ENCODE results near the gene ZNF581.

The ZNF581 gene

DNA sequence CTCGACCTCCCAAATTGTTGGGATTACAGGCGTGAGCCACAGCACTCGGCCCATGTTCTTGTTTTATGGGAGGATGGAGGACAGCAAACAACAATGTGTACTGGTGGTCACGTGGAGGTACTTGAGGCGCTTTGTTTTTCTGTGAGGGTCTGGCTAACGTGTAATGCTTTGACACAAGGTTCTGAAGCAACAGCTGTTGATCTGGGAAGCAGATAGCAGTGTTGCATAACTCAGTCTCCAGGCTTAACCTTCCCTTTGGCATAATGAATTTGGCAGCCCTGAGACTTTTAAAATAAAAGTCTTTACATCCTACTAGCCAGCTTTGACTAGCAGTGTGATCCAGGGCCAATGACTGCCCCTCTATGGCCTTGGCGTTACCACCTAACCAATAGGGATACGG is 9.6 kb upstream of the ZNF581 start:
- DNase-seq = no peak

DNA sequence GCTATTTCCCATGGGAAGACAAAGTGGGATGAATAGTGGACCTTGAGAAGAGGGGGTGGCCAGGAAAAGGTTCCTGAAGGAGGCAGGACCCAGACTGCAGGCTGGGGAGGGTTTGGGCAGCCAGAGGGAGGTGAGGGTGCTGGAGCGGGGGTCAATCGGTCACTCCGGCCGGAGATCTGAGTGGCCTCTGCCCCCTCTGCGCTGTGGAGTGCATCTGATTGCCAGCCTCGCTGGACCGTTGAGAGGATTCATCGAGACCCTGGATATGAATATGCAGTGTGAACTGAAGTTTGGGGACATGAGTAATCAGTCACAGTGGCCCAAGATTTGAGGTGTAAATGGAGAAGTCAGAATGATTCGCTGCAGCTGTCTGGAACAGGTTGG is 8.1 kb upstream of the ZNF581 start:
- DNase-seq = no peak

DNA sequence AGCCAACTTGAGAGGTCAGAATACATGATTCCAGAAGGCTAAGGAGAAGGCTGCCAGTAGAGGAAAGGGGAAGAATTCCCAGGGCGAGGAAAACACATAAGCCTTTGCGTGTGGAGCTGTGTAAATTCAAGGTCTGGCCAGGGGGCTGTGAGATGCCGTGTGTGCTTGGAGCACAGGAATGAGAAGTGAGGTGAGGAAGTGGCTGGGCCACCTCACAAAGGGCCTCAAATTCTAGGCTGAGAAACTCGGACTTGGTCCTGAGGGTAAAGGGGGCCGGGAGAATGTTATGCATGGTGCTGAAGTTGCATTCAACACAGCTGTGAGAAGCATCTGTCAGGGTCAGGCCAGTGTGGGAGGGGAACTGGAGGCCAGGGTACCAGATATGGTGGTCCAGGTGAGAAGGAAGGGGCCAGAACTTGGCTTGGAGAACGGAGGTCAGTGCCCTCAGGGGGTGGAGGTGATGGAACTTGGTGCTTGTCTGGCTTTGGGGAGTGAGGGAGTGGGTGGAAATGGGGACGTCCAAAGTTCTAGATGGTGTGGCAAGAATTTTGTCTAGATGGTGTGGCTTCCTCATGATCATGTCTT is 7.5 kb upstream of the ZNF581 start:
- no peak for DNase-seq

DNA sequence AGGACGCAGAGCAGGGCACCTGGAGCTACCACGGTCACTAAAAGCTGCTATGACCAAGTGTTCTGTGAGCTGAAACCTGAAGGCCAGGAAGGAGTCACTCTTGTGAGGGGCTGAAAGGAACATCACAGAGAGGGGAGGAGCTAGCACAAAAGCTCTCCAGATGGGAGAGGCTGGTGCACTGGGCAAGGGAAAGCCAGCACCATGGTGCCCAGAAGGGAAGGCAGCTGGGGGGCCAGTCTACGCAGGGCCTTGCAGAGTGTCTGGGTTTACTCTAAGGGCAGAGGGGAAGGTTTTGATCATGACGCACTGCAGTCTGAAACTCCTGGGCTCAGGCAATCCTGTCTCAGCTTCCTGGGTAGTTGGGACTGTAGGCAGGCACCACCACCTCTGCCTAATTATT is 6.7 kb upstream of the ZNF581 start:
- no peak for DNase-seq

DNA sequence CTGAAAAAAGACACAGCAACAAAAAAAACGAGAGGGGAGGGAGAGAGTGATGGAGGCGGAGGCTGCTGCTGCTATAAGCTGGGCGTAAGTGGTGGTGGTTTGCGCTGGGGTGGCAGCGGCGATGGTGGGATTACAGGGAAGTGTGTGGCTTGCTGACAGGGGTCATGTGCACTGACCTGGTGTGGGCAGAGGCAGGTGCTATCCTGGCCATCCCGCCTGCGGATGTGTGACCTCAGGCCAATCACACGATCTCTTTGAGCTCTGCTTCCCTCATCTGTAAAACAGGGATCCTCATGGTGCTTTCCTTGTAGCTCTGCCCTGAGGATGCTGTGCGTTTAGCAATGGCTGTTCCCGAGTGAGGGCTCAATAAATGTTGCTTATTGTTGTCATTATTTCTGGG is 5.9 kb upstream of the ZNF581 start:
- DNase-seq = no peak

DNA sequence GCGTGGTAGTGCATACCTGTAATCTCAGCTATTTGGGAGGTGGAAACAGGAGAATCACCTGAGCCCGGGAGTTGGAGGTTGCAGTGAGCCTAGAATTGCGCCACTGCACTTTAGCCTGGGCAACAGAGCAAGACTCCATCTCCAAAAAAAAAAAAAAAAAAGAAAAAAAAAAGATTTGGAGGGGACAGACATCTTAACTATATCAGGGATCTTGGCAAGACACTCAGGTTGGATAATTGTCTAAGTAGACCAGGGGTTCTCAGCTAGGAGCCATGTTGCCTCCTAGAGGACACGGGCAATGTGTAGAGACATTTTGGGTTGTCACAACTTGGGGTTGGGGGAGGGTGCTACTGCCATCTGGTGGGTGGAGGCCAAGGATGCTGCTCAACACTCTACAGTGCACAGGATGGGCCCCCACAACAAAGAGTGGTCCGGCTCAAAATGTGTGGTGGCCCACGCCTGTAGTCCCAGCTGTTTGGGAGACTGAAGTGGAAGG is 4.5 kb upstream of the ZNF581 start:
- peak; percentile 23 to 38 for DNase-seq

DNA sequence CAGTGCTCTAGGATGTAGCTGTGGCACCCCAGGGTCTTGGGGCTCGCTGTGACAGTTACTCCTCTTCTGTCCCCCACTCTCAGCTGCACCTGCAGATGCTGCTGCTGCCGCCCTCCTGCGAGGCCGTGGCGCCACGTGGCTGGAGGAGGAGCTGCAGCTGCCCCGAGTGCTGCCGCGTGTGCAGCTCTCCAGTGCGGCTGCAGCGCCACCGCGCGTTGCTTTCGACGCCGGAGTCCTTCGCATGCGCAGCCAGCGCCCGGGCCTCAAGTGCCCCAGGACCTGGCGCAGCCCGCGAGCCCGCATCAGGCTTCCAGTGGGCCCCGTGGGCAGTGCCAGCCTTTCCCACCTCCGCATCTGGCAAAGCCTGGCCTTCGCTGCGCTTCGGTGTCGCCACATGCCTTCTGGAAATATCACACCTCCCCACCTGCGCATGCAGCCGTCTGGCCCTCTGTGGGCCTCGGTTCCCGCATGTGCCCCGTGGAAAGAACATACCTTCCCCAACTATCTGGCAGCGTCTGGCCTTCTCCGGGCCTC is 3.3 kb upstream of the ZNF581 start:
- DNase-seq = no peak

DNA sequence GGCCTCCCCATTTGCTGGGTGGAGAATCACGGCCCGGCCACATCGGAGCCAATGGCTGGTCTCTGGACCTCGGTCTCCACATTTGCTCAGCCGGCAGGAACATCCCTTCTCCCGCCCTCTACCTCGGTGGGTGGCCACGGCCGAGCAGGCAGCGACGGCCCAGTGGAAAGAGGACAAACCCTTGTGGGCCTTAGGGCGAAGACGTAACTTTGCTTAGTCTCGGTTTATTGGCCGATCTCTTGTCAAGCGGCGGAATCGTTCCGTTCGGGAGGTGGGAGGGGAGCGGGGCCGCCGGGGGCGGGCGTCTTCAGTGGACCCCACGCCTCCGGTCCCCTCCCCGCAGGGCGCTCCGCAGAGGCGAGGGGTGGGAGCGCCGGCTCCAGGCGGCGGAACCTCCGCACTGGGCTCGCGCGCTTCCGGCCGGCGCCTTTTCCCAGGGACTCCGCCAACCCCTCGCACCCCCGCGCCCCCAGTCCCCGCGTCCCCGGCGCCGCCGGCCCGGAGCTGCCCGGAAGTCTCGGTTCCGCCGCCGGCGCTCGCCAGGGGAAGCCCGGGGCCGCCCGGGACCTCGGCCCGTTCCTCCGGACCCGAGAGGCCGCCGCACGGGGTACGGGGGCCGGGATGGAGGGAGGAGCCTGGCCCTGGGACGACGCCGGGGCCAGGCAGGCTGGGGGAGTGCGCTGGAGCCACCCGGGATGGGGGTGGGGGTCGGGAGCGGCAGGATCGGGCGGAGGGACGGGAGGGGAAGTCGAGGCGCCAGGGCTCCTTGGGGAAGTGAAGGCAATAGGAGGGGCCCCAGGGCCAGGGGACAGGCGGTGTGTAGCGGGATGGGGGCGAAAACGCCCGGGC is 2.6 kb upstream of the ZNF581 start, which contains the start of gene ZNF580:
Gene ZNF580 (plus strand): TSS at position 426 of the 849 bp plus-strand sequence. CDS start 1,507 bp downstream, outside the sequence.
- DNase-seq = peak; percentile 31

DNA sequence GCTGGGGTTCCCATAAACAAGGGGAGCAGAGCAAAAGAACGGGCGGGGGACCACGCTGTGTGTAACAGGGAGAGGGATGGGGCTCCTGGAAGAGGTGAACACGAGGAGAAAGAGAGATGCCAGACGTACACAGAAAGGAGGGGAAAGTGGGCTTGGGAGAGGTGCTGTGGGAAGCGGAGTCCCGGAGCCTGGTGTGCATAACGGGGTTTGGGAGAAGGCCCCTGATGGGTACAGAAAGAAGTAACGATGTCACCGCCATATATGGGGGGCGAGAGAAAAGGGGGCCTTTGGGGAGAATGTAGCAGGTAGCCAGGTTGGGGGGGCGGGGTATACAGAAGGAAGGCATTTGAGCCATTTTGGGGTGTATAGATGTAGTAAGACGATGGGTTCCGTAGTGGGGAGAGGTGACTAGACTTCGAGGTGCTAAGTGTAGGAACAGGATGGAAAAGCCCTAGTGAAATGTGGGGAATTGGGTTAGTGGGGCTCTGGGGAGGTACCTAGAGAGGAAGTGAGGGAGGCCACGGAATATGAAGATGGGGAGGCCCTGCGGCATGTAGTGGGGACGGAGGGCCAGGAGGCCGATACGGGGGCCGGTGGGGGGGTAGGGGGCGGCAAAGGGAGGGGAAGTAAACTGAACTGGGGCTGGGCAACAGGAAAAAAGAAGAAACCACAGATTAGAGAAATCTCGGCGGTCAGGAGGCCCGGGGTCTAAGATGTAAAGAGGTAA is 1.9 kb upstream of the ZNF581 start:
- DNase-seq = no peak

DNA sequence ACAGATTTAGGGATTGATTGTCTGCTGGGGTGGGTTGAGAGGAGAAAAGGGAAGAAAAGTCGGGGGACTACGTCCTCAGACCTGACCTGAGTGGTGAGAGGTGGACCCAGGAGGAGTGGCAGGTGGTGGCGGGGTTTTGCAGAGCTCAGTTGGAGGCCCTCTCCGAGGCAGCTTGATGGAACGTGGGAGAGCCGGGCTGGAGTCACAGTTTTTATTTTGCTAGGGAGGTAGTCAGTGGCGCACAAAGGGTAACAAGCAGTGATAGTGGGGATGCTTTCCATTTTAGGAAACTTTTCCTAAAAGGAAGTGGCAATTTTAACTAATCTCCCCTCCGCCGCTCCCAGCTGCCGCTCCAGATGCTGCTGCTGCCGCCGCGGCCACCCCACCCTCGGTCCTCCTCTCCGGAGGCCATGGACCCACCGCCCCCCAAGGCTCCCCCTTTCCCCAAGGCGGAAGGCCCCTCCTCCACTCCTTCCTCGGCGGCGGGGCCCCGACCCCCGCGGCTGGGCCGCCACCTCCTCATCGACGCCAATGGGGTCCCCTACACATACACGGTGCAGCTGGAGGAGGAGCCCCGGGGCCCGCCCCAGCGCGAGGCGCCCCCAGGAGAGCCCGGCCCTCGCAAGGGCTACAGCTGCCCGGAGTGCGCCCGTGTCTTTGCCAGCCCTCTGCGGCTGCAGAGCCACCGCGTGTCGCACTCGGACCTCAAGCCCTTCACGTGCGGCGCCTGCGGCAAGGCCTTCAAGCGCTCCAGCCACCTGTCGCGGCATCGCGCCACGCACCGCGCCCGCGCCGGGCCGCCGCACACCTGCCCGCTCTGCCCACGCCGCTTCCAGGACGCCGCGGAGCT is 1.1 kb upstream of the ZNF581 start:
- DNase-seq = no peak

DNA sequence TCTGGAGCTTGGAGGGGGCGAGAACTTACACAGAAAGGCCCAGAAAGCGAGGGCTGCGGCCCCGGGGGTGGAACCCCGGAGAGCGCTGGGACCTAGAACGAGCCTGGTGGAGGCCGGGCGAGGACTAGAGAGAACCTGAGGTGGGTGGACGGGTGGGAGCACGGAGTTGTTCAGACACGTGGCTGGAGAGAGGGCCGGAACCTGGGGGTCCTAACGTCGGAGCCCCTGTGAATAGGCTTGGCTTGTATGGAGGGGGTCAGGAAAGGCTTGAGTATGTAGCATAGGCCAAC is 383 bp downstream of the ZNF581 start:
- DNase-seq = no peak

DNA sequence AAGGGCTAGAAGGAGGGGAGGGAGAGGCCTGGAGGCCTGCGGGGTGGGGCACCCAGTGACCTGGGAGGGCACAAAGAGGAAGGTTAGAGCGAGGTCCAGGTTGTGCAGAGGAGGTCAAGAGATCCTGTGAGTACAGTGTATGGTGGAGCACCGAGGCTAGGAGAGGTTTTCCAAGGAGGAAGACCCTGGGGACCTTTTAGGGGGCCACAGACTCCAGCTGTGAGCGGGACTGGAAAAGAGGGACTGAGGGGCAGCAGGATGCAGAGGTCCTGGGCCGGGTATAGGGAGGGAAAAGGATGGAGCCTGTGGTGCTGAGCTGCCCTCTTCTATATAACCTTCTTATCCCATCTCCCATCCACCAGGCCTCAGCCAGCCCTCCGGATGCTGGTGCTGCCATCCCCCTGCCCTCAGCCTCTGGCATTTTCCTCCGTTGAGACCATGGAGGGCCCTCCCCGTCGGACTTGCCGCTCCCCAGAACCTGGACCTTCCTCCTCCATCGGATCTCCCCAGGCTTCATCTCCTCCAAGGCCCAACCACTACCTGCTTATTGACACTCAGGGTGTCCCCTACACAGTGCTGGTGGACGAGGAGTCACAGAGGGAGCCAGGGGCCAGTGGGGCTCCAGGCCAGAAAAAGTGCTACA is 863 bp downstream of the ZNF581 start:
- DNase-seq = no peak

DNA sequence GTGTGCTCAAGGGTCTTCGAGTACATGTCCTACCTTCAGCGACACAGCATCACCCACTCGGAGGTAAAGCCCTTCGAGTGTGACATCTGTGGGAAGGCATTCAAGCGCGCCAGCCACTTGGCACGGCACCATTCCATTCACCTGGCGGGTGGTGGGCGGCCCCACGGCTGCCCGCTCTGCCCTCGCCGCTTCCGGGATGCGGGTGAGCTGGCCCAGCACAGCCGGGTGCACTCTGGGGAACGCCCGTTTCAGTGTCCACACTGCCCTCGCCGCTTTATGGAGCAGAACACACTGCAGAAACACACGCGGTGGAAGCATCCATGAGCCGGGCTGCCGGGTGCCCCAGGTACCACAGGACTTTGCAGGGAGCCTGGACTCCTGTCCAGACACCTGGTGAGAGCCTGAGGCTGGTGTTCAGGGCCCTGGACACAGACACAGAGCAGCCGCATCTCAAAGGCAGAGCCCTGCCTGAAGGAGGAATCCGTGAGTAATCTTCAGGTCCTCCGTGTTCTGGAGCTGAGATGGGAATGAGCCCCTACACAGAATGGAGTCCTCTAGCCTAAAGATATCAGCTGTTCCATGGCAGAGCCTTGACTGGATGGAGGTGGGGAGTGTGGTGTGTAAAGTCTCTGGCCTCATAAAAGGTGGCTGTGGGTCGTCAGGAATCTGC is 1.5 kb downstream of the ZNF581 start:
- no peak for DNase-seq

DNA sequence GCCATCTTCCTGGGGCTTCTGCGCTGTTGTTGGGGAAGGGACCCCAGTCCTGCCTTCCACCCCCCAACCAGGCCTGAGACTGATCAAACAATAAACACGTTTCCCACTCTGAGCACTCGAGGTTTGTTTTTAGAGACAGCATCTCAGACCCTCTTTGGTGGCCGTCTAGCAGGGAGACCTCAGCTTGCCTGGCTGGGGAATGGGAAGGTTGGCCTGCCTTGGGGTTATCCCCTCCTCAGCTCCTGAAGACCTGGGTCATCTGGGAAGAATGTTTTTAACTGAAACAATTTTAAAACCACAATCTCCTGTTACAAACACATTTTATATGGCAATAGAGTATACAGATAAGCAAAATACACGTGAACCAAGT is 2.0 kb downstream of the ZNF581 start:
- DNase-seq = no peak

DNA sequence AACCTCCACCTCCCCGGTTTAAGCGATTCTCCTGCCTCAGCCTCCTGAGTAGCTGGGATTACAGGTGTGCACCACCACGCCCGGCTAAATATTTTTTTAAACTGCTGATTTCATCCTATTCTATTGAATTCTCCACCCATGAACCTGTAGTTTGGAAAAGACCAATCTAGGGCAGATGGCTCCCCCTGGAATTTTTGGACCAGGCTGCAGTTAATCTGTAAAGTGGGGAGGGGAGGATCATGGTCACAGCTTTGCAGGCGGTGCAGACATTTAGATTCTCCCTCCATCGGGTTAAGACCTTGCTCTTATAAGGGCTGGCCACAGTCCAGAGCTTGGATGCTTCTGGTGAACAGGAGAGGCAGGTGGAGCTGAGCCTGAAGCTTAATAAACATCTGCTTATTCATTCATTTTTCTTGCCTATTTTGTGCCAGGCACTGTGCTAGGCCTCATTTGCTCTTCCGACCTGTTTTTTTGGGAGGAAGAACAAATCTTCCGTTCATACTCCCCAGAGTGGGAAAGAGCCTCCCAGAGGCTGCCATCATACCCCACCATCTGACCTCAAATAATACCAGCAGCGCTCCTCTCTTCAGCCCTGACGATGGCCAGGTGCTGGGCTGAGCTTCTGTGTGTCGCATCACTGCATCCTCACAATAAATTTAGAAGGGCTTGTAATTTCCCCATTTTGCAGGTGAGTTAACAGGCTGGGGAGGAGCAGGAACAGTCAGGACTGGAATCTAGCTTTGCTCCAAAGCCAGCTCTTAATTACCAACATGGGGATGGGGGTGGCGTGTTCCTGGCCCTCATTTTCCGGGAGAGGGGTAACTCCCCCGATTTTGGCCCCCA is 3.7 kb downstream of the ZNF581 start:
- no peak for DNase-seq

DNA sequence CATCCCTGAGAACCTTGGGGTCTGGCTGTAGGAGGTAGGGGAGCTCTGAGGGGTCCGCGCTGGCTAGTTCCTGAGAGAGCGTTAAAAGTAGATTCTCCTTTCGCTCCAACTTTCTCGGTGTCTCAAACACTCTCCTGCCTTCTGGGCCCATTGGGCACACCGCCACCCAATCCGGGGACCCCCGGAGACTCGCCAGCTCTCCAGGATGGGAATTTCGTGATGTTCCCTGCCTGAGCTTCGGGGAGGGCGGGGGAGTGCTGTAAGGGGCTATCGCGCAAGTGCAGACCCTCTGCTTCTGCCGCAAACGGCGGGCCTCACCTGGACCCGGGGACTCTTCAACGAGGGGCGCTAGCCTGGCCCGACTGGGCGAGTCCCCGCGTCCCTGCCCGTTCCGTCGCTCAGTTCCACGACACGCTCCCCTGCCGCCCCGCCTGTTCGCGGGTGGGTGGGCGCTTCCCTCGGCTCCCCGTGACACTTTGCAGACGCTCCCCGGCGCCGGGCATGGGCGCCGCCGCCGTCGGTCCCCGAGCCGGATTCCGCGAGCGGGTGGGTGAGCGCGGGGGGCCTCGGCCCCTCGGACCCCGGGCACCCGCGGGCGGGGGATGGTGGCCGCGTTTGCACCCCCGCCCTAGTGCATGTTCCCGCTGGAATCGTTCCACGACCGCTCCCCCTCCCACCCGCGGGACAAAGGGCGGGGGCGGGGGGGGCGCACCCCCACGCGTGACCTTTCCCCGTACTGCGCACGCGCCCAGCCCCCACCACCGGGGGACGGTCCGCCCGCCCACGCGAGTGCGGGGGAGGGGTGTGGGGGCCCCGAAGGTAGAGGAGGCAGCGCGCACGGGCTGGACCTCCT is 4.5 kb downstream of the ZNF581 start, which contains the start of gene CCDC106:
Gene CCDC106 (plus strand): TSS at position 481 of the 853 bp plus-strand sequence. CDS start 835 bp downstream, outside the sequence.
- peak; percentile 17 to 22 for DNase-seq

DNA sequence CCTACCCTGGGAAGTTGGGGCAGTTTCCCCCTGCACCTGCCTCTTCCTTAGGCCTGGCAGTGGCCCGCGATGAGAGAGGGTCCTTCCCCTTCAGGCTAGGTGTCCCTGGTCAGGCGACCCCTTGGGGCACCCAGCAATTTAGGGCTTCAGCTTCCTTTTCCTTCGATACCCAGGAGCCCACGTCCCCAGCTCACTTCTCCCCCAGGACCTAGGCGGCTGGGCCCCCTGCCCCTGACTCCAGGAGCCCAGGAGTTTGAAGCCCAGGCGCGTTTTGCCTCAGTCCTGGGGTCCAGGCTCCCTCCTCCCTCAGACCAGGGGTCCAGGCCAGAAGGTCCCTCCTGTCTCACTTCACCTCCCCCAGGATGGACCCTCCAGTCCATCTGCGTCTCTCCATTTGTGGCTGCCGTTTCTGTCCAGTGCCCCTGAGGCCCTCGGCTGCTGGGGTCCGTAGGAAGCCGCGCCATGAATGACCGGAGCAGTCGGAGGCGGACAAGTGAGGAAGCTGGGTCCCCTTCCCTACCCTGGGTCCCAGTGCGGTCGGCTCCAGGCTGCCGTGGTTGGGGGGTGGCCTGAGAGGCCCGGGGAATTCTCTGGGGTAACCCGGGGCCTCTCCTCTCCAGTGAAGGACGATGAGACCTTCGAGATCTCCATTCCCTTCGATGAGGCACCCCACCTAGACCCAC is 5.3 kb downstream of the ZNF581 start:
- DNase-seq = no peak

DNA sequence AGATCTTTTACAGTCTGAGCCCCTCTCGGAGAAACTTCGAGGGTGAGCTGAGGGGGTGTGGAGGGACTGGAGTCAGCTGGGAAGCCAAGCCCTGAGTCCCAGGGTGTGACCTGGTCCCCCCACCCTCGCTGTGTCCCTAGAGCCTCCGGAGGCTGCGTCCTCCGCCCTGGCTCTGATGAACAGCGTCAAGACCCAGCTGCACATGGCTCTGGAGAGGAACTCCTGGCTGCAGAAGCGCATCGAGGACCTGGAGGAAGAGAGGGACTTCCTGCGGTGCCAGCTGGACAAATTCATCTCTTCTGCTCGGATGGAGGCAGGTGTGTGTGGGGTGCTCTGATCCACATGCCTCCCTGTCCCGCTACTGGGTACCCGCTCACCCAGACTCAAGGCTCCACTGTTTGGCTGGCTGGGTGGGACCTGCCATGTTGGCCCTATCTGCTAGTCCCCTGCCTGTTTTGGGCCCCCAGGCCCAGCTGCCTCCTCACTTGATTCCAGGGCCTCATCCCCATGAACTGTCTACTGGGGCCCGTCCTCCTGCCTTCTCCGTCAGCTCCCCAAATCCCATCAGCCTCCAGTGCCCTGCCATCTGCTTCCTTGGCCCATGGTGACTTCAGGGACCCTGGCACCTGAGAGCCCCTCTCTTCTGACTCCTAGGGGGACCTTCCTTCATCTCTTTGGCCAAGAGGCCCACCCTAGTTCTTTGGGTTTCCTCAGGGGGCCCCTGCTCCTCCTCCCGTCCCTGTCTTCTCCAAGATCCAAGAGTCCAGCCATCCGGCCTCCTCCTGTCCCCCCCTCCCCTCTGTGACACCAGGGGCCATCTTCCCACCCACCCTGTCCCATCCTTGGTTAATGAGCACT is 6.0 kb downstream of the ZNF581 start:
- no peak for DNase-seq
